Stimulated activated CD8-positive, alpha-beta memory T cell treated with anti-CD3 and anti-CD28 coated beads, Interleukin-7, amount 100 ng/mL, for 24 hours (primary cell): Measurements from ENCODE around the gene SEPTIN11.

ENCODE experiments used
- DNase-seq: peaks from one replicate; pipeline ENCODE4 v3.0.0-alpha.2; 2020; ENCODE audit warnings: low read depth

SEPTIN11 gene

GRCh38 chr4:76980261-76980660, 30.7 kb downstream of the SEPTIN11 start:
- DNase-seq, result no peak

- no peak for DNase-seq
These were observed 32.1 kb downstream of the SEPTIN11 start for GRCh38 chr4:76981644-76982043.

- no peak for DNase-seq
These were observed 33.4 kb downstream of the SEPTIN11 start for GRCh38 chr4:76982638-76983584.

- DNase-seq, result no peak
These were observed 34.6 kb downstream of the SEPTIN11 start for GRCh38 chr4:76984127-76984526.

GRCh38 chr4:76984788-76985211, 35.2 kb downstream of the SEPTIN11 start:
- DNase-seq, result no peak

GRCh38 chr4:76987153-76987591, 37.6 kb downstream of the SEPTIN11 start:
- no peak for DNase-seq

- DNase-seq, result no peak
These were observed 38.1 kb downstream of the SEPTIN11 start for GRCh38 chr4:76987685-76988084.

GRCh38 chr4:76989391-76990061, 40.0 kb downstream of the SEPTIN11 start:
- peak; percentile 29 for DNase-seq

GRCh38 chr4:76990288-76991080, 40.9 kb downstream of the SEPTIN11 start:
- no peak for DNase-seq

GRCh38 chr4:76991161-76991660, 41.7 kb downstream of the SEPTIN11 start:
- no peak for DNase-seq

GRCh38 chr4:76993787-76994641, 44.5 kb downstream of the SEPTIN11 start:
- no peak for DNase-seq

- no peak for DNase-seq
These were observed 46.2 kb downstream of the SEPTIN11 start for GRCh38 chr4:76995776-76996175.

- DNase-seq, result no peak
These were observed 46.9 kb downstream of the SEPTIN11 start for GRCh38 chr4:76996445-76996844.

GRCh38 chr4:76997077-76997476, 47.5 kb downstream of the SEPTIN11 start:
- no peak for DNase-seq

- no peak for DNase-seq
These were observed 48.0 kb downstream of the SEPTIN11 start for GRCh38 chr4:76997532-76997931.

GRCh38 chr4:76998251-76998901, 48.8 kb downstream of the SEPTIN11 start:
- DNase-seq, result no peak
